Fibroblast of lung (primary cell): Measurements from ENCODE around the gene SLIT3. TPM values are rescaled to one million over a fixed set of nuclear protein-coding genes. Genes with fewer than 3 reads are reported as not detected.

ENCODE experiments used
- DNase-seq, 2 donors: peaks; one replicate each; pipeline versions ENCODE4 v3.0.0 to v3.0.0-alpha.2; 2010; ENCODE audit warnings: low read depth in 2 of 2
- H2AFZ ChIP-seq: 2 replicates; pipeline ENCODE4 v1.5.1; 2012; ENCODE audit warnings: low read length, control low read depth, inconsistent platforms
- H3K27ac ChIP-seq: 2 replicates; pipeline ENCODE4 v1.5.1; 2011; ENCODE audit warnings: low read length, control low read depth; ENCODE audit not compliant: insufficient read depth
- H3K27me3 ChIP-seq: 2 replicates; pipeline ENCODE4 v1.5.1; 2011; ENCODE audit warnings: mild to moderate bottlenecking, low read length; ENCODE audit not compliant: control insufficient read depth, insufficient read depth
- H3K36me3 ChIP-seq: 2 replicates; pipeline ENCODE4 v1.5.1; 2011; ENCODE audit warnings: low read length; ENCODE audit not compliant: control insufficient read depth, insufficient read depth
- H3K4me1 ChIP-seq: 2 replicates; pipeline ENCODE4 v1.5.1; 2011; ENCODE audit warnings: low read length; ENCODE audit not compliant: control insufficient read depth, insufficient read depth; ENCODE audit errors: extremely low read depth
- H3K4me2 ChIP-seq: 2 replicates; pipeline ENCODE4 v1.5.1; 2011; ENCODE audit warnings: low read length, control low read depth; ENCODE audit not compliant: insufficient read depth; ENCODE audit errors: extremely low read depth
- H3K4me3 ChIP-seq, 4 experiments: fragments of 200-600 bp in 1 of 4; sonication (generic) in 1 of 4; replicated peaks in 1 of 4; 2 replicates each; pipeline ENCODE4 v1.5.1; 2011 to 2016; ENCODE audit warnings: low read length in 4 of 4, low read depth in 3 of 4, mild to moderate bottlenecking in 3 of 4, control low read depth in 2 of 4, inconsistent platforms in 1 of 4, mixed read lengths in 1 of 4; ENCODE audit not compliant: insufficient read depth in 1 of 4; ENCODE audit errors: control extremely low read depth in 1 of 4
- H3K79me2 ChIP-seq: 2 replicates; pipeline ENCODE4 v1.5.1; 2012; ENCODE audit warnings: mild to moderate bottlenecking, low read length, inconsistent platforms; ENCODE audit not compliant: control insufficient read depth, insufficient read depth
- H3K9ac ChIP-seq: 2 replicates; pipeline ENCODE4 v1.5.1; 2011; ENCODE audit warnings: mild to moderate bottlenecking, low read length, control low read depth; ENCODE audit not compliant: insufficient read depth
- H3K9me3 ChIP-seq: 2 replicates; pipeline ENCODE4 v1.5.1; 2012; ENCODE audit warnings: low read depth, low read length; ENCODE audit not compliant: control insufficient read depth, insufficient read depth
- H4K20me1 ChIP-seq: 2 replicates; pipeline ENCODE4 v1.5.1; 2011; ENCODE audit warnings: low read length; ENCODE audit not compliant: control insufficient read depth, insufficient read depth; ENCODE audit errors: extremely low read depth
- CTCF ChIP-seq, 2 donors: IDR thresholded peaks in 1 of 2; conservative IDR thresholded peaks in 1 of 2; 1 replicate in 1 of 2; 2 replicates in 1 of 2; pipeline ENCODE4 v1.5.1; 2011 to 2012; ENCODE audit warnings: low read length in 2 of 2, control low read depth in 1 of 2, inconsistent platforms in 1 of 2, low read depth in 1 of 2, mild to moderate bottlenecking in 1 of 2
- EZH2 ChIP-seq: IDR thresholded peaks from 2 replicates; pipeline ENCODE4 v1.5.1; 2012; ENCODE audit warnings: low read length, control low read depth, mild to moderate bottlenecking; ENCODE audit errors: missing control alignments
- polyA plus RNA-seq, 2 donors: library from polyadenylated mRNA; depleted of rRNA in 1 of 2; stranded (reverse) in 1 of 2; unstranded in 1 of 2; fragments of >200 nt; gene quantifications; 2 replicates each; pipeline ENCODE4 v1.2.1, GENCODE V29; 2011 to 2012; ENCODE audit warnings: missing spikeins in 1 of 2
- total RNA-seq: library from RNA; depleted of rRNA; stranded (reverse); fragments of >200 nt; gene quantifications from 2 replicates; pipeline ENCODE4 v1.2.1, GENCODE V29; 2014

SLIT3 gene
- total and polyA plus RNA-seq, 2 donors (not counting 1 experiment from before 2014, with no cell fraction given): 1.6 to 4.6 TPM

GRCh38 chr5:169022718-169023117, 278.2 kb downstream of the SLIT3 start:
- Histone ChIP-seq H3K9me3 (no peaks in the 10 kb centered on the region), H3K27ac (no peak overlapping the region), H3K36me3 (no peaks in the 10 kb centered on the region), H3K4me1 (no peaks in the 10 kb centered on the region), H2AFZ (no peak overlapping the region), H3K4me3 (no peak overlapping the region), H3K9ac (no peak overlapping the region), H3K27me3 (no peaks in the 10 kb centered on the region), H3K4me2 (no peak overlapping the region), H3K79me2 (no peaks in the 10 kb centered on the region), H4K20me1 (no peaks in the 10 kb centered on the region)
- no peak for DNase-seq
- no peak for TF ChIP-seq CTCF (conservative IDR thresholded peaks at IDR 0.05 in 1 of 2, IDR thresholded peaks at IDR 0.05 in 1 of 2; ENCODE audit: low read depth in 1 of 2, low read length in 2 of 2)
- no peak for TF ChIP-seq EZH2

- no peak overlapping the region for H2AFZ ChIP-seq
Observed at GRCh38 chr5:169020102-169020501, 280.8 kb downstream of the SLIT3 start.

GRCh38 chr5:169018925-169019324, 282.0 kb downstream of the SLIT3 start:
- Histone ChIP-seq H3K9me3 (no peaks in the 10 kb centered on the region), H3K36me3 (no peaks in the 10 kb centered on the region), H3K4me1 (no peaks in the 10 kb centered on the region), H3K4me2 (no peak overlapping the region), H3K27me3 (no peaks in the 10 kb centered on the region), H3K27ac (no peak overlapping the region), H4K20me1 (no peaks in the 10 kb centered on the region), H3K4me3 (no peak overlapping the region), H2AFZ (no peak overlapping the region), H3K79me2 (no peaks in the 10 kb centered on the region), H3K9ac (no peak overlapping the region)
- DNase-seq: no peak
- TF ChIP-seq CTCF (conservative IDR thresholded peaks at IDR 0.05 in 1 of 2, IDR thresholded peaks at IDR 0.05 in 1 of 2; ENCODE audit: low read depth in 1 of 2, low read length in 2 of 2): no peak
- no peak for TF ChIP-seq EZH2

More at GRCh38 chr5:169020102-169020501, 280.8 kb downstream of the SLIT3 start:
- TF ChIP-seq CTCF (conservative IDR thresholded peaks at IDR 0.05 in 1 of 2, IDR thresholded peaks at IDR 0.05 in 1 of 2; ENCODE audit: low read depth in 1 of 2, low read length in 2 of 2): no peak
- TF ChIP-seq EZH2: no peak
- Histone ChIP-seq H3K4me1 (no peaks in the 10 kb centered on the region), H3K27me3 (no peaks in the 10 kb centered on the region), H3K4me3 (no peak overlapping the region), H3K79me2 (no peaks in the 10 kb centered on the region), H3K9me3 (no peaks in the 10 kb centered on the region), H3K27ac (no peak overlapping the region), H4K20me1 (no peaks in the 10 kb centered on the region), H3K4me2 (no peak overlapping the region), H3K9ac (no peak overlapping the region), H3K36me3 (no peaks in the 10 kb centered on the region)
- peak; percentile 8 to 52 for DNase-seq
